A549 (cell line): ENCODE results near the gene EHBP1. TPM values are rescaled to one million over a fixed set of nuclear protein-coding genes. Genes with fewer than 3 reads are reported as not detected.

Experiments used
- ATAC-seq, 2 experiments: fragments of 200-7000 bp in 1 of 2; fragments of >200 bp in 1 of 2; cut with Nextera tagmentation in 1 of 2; cut with Tn5 transposase in 1 of 2; 3 replicates each; pipeline versions ENCODE4 v1.8.0 to v1.9.1; 2018 to 2020; ENCODE audit warnings: mild to moderate bottlenecking in 1 of 2, moderate library complexity in 1 of 2
- CTCF ChIA-PET: fragments of 300-600 bp; sonication (Branson Sonifier 250); formaldehyde crosslinking; extraction: SDS; loops from one replicate; lab custom pipeline; 2021; ENCODE audit warnings: antibody characterized with exemption, inconsistent platforms; lab: Yijun Ruan, JAX
- POLR2A ChIA-PET: fragments of 350-600 bp; formaldehyde crosslinking; extraction: SDS; loops from one replicate; lab custom pipeline; 2021; ENCODE audit warnings: antibody characterized with exemption, inconsistent platforms; lab: Yijun Ruan, JAX
- DNase-seq, 2 experiments: peaks; one replicate each; pipeline versions ENCODE4 v3.0.0 to v3.0.0-alpha.2; 2011 to 2016; ENCODE audit warnings: low read depth in 1 of 2, low spot score in 1 of 2
- FAIRE-seq: peaks from 2 replicates; lab custom pipeline; 2011; peaks lifted over from hg19 to GRCh38; lab: Jason Lieb, UNC
- H3K27ac ChIP-seq, 2 experiments: fragments of >200 bp; sonication (Bioruptor Twin); formaldehyde crosslinking; 3 replicates each; pipeline ENCODE4 v1.5.1; 2016 to 2017
- H3K4me1 ChIP-seq: fragments of >200 bp; sonication (Bioruptor Twin); formaldehyde crosslinking; 3 replicates; pipeline ENCODE4 v1.6.1; 2016
- H3K4me2 ChIP-seq: fragments of >200 bp; sonication (Bioruptor Twin); formaldehyde crosslinking; 3 replicates; pipeline ENCODE4 v1.6.1; 2016
- H3K4me3 ChIP-seq: fragments of >200 bp; sonication (Bioruptor Twin); formaldehyde crosslinking; 3 replicates; pipeline ENCODE4 v1.5.1; 2016
- H3K9me3 ChIP-seq: fragments of >200 bp; sonication (Bioruptor Twin); formaldehyde crosslinking; 3 replicates; pipeline ENCODE4 v1.6.1; 2016
- CEBPB ChIP-seq, 2 experiments: fragments of >200 bp in 1 of 2; sonication (Bioruptor Twin) in 1 of 2; formaldehyde crosslinking in 1 of 2; IDR thresholded peaks; 2 replicates each; pipeline ENCODE4 v1.6.1; 2012 to 2016
- EHMT2 ChIP-seq: fragments of 200-600 bp; sonication (generic); IDR thresholded peaks from 2 replicates; pipeline ENCODE4 v1.6.1; 2016; ENCODE audit warnings: antibody characterized with exemption, low read depth, mild to moderate bottlenecking, moderate library complexity
- FOXS1 ChIP-seq: fragments of 250-450 bp; sonication (Bioruptor Pico); IDR thresholded peaks from 2 replicates; pipeline ENCODE4 v1.5.0; 2020; ENCODE audit warnings: mild to moderate bottlenecking, moderate library complexity
- JUN ChIP-seq, 2 experiments: fragments of >200 bp; sonication (Bioruptor Twin); formaldehyde crosslinking; IDR thresholded peaks; 2 replicates in 1 of 2; 3 replicates in 1 of 2; pipeline ENCODE4 v1.6.1; 2016 to 2017
- KDM5A ChIP-seq: fragments of 200-600 bp; sonication (generic); IDR thresholded peaks from 2 replicates; pipeline ENCODE4 v1.6.1; 2016; ENCODE audit warnings: antibody characterized with exemption, mild to moderate bottlenecking
- NPAS2 ChIP-seq: fragments of 250-450 bp; sonication (Bioruptor Pico); IDR thresholded peaks from 2 replicates; pipeline ENCODE4 v1.8.0; 2022; ENCODE audit warnings: mild to moderate bottlenecking, moderate library complexity, borderline replicate concordance
- NR3C1 ChIP-seq: fragments of >200 bp; sonication (Bioruptor Twin); formaldehyde crosslinking; IDR thresholded peaks from 3 replicates; pipeline ENCODE4 v1.6.1; 2017
- PHF8 ChIP-seq: fragments of 200-600 bp; sonication (generic); IDR thresholded peaks from 2 replicates; pipeline ENCODE4 v1.6.1; 2016; ENCODE audit warnings: low read depth, mild to moderate bottlenecking, antibody characterized with exemption, moderate library complexity, borderline replicate concordance
- POLR2A ChIP-seq: IDR thresholded peaks from 2 replicates; pipeline ENCODE4 v1.6.1; 2012; ENCODE audit warnings: mild to moderate bottlenecking, low read length
- RAD21 ChIP-seq, 2 experiments: fragments of >200 bp in 1 of 2; sonication (Bioruptor Twin) in 1 of 2; formaldehyde crosslinking in 1 of 2; IDR thresholded peaks in 1 of 2; conservative IDR thresholded peaks in 1 of 2; 2 replicates in 1 of 2; 3 replicates in 1 of 2; pipeline ENCODE4 v1.6.1; 2012 to 2018; ENCODE audit warnings: inconsistent platforms in 1 of 2
- RCOR1 ChIP-seq: fragments of 150-350 bp; IDR thresholded peaks from 2 replicates; pipeline ENCODE4 v1.6.1; 2014; ENCODE audit warnings: antibody characterized with exemption, low read length, low read depth
- RNF2 ChIP-seq: fragments of 200-600 bp; sonication (generic); IDR thresholded peaks from 2 replicates; pipeline ENCODE4 v1.6.1; 2016; ENCODE audit warnings: low read depth, mild to moderate bottlenecking, antibody characterized with exemption, moderate library complexity, borderline replicate concordance
- TFCP2L1 ChIP-seq: fragments of 250-450 bp; sonication (Bioruptor Pico); IDR thresholded peaks from 2 replicates; pipeline ENCODE4 v1.5.0; 2021; ENCODE audit warnings: mild to moderate bottlenecking
- TP53 ChIP-seq: fragments of 250-450 bp; sonication (Bioruptor Pico); IDR thresholded peaks from 2 replicates; pipeline ENCODE4 v1.5.0; 2021; ENCODE audit warnings: mild to moderate bottlenecking, moderate library complexity
- ZFP36 ChIP-seq: fragments of 450-650 bp; IDR thresholded peaks from 2 replicates; pipeline ENCODE4 v1.6.1; 2014; ENCODE audit warnings: borderline replicate concordance; ENCODE audit not compliant: partially characterized antibody
- ZNF302 ChIP-seq: fragments of 250-450 bp; sonication (Bioruptor Pico); IDR thresholded peaks from 2 replicates; pipeline ENCODE4 v1.9.0; 2021; ENCODE audit warnings: inconsistent platforms, mild to moderate bottlenecking, moderate library complexity
- ZSCAN20 ChIP-seq: fragments of 250-450 bp; sonication (Bioruptor Pico); IDR thresholded peaks from 2 replicates; pipeline ENCODE4 v1.8.0; 2022; ENCODE audit warnings: mild to moderate bottlenecking, moderate library complexity
- WGBS: methylation state at CpG from one replicate; pipeline ENCODE4 v1.1.6; 2017; ENCODE audit errors: missing lambda C conversion rate; 5-methylcytosine and 5-hydroxymethylcytosine counted together
- polyA plus RNA-seq, 4 experiments: library from polyadenylated mRNA; depleted of rRNA in 3 of 4; stranded (reverse); fragments of >200 nt; fragmentation: RNase III in 1 of 4; extraction: RNeasy Plus Mini Kit Qiagen cat#74134 plus additional on column Dnase treatment in 1 of 4; gene quantifications; 2 replicates in 3 of 4; 3 replicates in 1 of 4; pipeline ENCODE4 v1.2.3, GENCODE V29; 2011 to 2017
- TF ChIP-seq, protein P1 (sequence below): fragments of 150-350 bp; IDR thresholded peaks from 2 replicates; pipeline ENCODE4 v1.6.1; 2014; ENCODE audit warnings: low read depth, mild to moderate bottlenecking, low read length

EHBP1 gene
- polyA plus RNA-seq, 2 of the 4 experiments (the other 2 are of a cell fraction): 65.7 to 204 TPM

DNA sequence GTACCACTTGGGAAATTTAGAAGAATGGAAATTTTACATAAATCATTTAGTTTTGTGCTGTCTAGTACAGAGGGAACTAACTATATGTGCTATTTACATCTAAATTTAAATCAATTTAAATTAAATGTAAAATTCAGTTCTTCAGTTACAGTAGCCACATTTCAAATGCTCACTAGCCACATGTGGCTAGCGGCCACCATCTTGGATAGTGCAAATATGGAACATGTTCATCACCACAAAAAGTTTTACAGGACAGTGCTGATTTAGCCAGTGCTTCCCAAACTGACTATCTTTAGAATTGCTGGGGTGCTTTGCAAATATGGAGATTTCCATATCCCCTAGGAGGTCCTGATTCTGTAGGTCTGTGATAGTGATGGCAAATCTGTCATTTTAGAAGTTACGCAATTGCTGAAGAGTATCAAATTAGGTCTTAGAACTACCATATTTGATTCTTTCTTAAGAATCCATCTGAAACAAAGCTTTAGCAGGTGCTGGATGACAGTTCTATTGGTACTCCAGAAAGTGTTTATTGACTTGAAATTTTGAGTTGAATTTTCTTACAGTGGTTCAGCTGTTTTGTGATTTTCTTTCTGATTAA is 12.8 kb downstream of the EHBP1 start:
- FAIRE-seq (no peak), DNase-seq (no peak)

DNA sequence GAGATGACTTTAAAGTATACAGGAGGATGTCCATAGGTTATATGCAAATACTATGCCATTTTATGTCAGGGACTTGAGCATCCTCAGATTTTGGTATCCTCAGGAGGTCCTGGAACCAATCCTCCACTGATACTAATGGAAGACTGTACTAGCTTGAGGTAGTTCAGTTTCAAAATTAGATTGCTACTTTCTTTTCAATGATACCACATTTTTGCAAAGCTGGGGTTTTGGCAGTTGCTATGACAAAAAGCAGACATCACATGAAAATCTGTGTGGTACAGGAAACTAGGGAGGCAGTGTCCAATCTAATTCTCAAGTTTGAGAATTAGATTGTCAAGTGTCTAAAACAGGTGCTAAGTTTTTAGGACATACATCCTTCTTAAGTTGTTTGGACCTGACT is 14.2 kb downstream of the EHBP1 start:
- FAIRE-seq: peak; percentile 63
- TF ChIP-seq KDM5A: no peak
- TF ChIP-seq POLR2A: no peak
- TF ChIP-seq, all 56 proteins: peak for 0
- ChIA-PET CTCF (no interaction called here), POLR2A (no interaction called here)
- no peak for DNase-seq
- H3K27ac ChIP-seq: no peak overlapping the region
- H3K4me1 ChIP-seq: peaks cover 29% of the 10 kb centered on the region
- H3K4me3 ChIP-seq: no peak overlapping the region
- H3K9me3 ChIP-seq: no peaks in the 10 kb centered on the region
- H3K4me2 ChIP-seq: no peak overlapping the region
- no peak for ATAC-seq

More for the DNA sequence above, 12.8 kb downstream of the EHBP1 start:
- H3K4me1 ChIP-seq: peaks cover 26% of the 10 kb centered on the region
- H3K4me3 ChIP-seq: no peak overlapping the region
- CTCF ChIA-PET: no interaction called here
- H3K4me2 ChIP-seq: no peak overlapping the region
- WGBS: 90% methylated on average over 2 of the region's 2 CpGs
- H3K27ac ChIP-seq: no peak overlapping the region
- ATAC-seq: no peak
- POLR2A ChIA-PET: interaction anchor here (0.7 kb wide), 1 partner anchor 13 kb away, joined by 3 read pairs; the partner anchor contains the start of gene EHBP1
- H3K9me3 ChIP-seq: no peaks in the 10 kb centered on the region
- TF ChIP-seq CEBPB (IDR thresholded peaks at IDR 0.05) (peak; percentile 88 to 89; a peak in 3 of 4 replicates), JUN (IDR thresholded peaks at IDR 0.05) (no peak), EHMT2 (peak; percentile 79; the same call in 1 of the 2 replicates), ZSCAN20 (CRISPR knock-in tag) (no peak)
- TF ChIP-seq, all 56 proteins: peak for 2

DNA sequence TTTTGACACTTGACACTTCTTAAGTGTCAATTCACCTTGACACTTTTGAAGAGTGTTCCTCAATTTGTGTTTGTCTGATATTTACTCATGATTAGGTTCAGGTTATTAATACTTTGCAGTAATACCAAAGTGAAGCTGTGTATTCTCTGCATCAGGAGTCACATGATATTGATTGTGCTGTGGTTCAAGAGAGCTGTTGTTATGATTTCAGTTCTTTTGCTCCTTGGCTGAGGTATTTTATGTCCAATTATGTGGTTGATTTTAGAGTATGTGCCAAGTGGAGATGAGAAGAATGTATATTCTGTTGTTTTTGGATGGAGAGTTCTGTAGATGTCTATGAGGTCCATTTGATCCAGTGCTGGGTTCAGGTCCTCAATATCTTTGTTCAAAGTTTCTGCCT is 17.2 kb downstream of the EHBP1 start:
- CTCF ChIA-PET: interaction anchor here (2.2 to 2.4 kb wide), 2 partner anchors 53 to 265 kb away, joined by 6 to 19 read pairs; no protein-coding TSS in a partner anchor
- FAIRE-seq: no peak
- no peak for ATAC-seq
- Histone ChIP-seq H3K9me3 (no peaks in the 10 kb centered on the region), H3K4me3 (no peak overlapping the region), H3K4me1 (peaks cover 51% of the 10 kb centered on the region), H3K4me2 (peak overlapping the region; percentile 49; the same call in 1 of the 3 replicates), H3K27ac (peak overlapping the region in 1 of 2 experiments; percentile 79; a peak in 3 of 6 replicates)
- TF ChIP-seq ZFP36 (no peak), RNF2 (no peak), FOXS1 (CRISPR knock-in tag) (no peak), TP53 (CRISPR knock-in tag) (no peak), TFCP2L1 (CRISPR knock-in tag) (no peak), RCOR1 (no peak), JUN (IDR thresholded peaks at IDR 0.05) (no peak), NPAS2 (CRISPR knock-in tag) (no peak), NR3C1 (no peak), ZNF302 (no peak), PHF8 (no peak), CEBPB (IDR thresholded peaks at IDR 0.05) (no peak)
- TF ChIP-seq, protein P1, sequence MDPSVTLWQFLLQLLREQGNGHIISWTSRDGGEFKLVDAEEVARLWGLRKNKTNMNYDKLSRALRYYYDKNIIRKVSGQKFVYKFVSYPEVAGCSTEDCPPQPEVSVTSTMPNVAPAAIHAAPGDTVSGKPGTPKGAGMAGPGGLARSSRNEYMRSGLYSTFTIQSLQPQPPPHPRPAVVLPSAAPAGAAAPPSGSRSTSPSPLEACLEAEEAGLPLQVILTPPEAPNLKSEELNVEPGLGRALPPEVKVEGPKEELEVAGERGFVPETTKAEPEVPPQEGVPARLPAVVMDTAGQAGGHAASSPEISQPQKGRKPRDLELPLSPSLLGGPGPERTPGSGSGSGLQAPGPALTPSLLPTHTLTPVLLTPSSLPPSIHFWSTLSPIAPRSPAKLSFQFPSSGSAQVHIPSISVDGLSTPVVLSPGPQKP: no peak
- DNase-seq: no peak
- POLR2A ChIA-PET: no interaction called here

DNA sequence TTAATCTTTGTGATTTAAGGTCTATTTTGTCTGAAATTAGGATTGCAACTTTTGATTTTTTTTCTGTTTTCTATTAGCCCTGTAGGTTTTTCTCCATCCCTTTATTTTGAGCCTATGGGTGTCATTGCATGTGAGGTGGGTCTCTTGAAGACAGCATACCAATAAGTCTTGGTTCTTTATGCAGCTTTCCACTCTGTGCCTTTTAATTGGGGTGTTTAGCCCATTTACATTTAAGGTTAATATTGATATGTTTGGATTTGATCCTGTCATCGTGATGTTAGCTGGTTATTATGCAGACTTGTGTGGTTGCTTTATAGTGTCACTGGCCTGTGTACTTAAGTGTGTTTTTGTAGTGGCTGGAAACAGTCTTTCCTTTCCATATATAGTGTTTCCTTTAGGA is 17.7 kb downstream of the EHBP1 start:
- H3K4me1 ChIP-seq: peaks cover 57% of the 10 kb centered on the region
- H3K4me2 ChIP-seq: peak overlapping the region; percentile 49
- no peaks in the 10 kb centered on the region for H3K9me3 ChIP-seq
- no peak for DNase-seq
- H3K4me3 ChIP-seq: no peak overlapping the region
- WGBS: 83% methylated on average over 1 of the region's 1 CpG
- ChIA-PET CTCF (interaction anchor here (0.9 to 2.4 kb wide), 4 partner anchors 52 to 266 kb away, joined by 3 to 19 read pairs (median 4); no protein-coding TSS in a partner anchor), POLR2A (no interaction called here)
- peak; percentile 36 for FAIRE-seq
- no peak for ATAC-seq
- H3K27ac ChIP-seq: peak overlapping the region; percentile 63 to 79; a peak in 4 of 6 replicates
- no peak for TF ChIP-seq RAD21 (conservative IDR thresholded peaks at IDR 0.05 in 1 of 2, IDR thresholded peaks at IDR 0.05 in 1 of 2)
